ENCODE results near the gene ANXA4.
"Not testable (repeated sequence)": the region's sequence is repeated elsewhere in the genome, so short reads cannot be mapped to it uniquely, and the experiment has no call there.

Gene ANXA4

DNA sequence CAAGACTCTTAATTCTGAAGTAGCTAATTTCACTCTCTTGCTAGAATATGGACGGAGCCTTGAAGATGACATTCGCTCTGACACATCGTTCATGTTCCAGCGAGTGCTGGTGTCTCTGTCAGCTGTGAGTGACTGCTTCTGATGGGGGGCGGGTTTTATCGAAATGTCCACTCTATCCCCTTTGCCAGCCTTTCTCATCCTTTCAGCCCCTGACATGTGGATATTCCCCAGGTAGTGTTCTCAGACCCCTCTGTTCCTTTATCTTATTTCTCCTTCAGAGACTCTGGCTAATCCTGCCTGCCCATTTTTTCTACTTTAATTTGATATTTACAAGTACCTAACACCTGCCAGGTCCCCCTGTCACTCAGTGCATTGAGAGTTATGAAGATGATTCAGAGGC, 68.6 kb downstream of the ANXA4 start:
- DNase-seq (ENCODE audit: low read depth), result no peak

- no peak for DNase-seq (ENCODE audit: low read depth)
Measured at GRCh38 chr2:69811018-69811417, 69.1 kb downstream of the ANXA4 start.

- no peak for DNase-seq (ENCODE audit: low read depth)
Measured at GRCh38 chr2:69811591-69811990, 69.7 kb downstream of the ANXA4 start.

- no peak for DNase-seq (ENCODE audit: low read depth)
Measured at GRCh38 chr2:69815717-69816116, 73.8 kb downstream of the ANXA4 start.

GRCh38 chr2:69816923-69817542, 75.1 kb downstream of the ANXA4 start:
- DNase-seq (ENCODE audit: low read depth), result peak; percentile 54

DNA sequence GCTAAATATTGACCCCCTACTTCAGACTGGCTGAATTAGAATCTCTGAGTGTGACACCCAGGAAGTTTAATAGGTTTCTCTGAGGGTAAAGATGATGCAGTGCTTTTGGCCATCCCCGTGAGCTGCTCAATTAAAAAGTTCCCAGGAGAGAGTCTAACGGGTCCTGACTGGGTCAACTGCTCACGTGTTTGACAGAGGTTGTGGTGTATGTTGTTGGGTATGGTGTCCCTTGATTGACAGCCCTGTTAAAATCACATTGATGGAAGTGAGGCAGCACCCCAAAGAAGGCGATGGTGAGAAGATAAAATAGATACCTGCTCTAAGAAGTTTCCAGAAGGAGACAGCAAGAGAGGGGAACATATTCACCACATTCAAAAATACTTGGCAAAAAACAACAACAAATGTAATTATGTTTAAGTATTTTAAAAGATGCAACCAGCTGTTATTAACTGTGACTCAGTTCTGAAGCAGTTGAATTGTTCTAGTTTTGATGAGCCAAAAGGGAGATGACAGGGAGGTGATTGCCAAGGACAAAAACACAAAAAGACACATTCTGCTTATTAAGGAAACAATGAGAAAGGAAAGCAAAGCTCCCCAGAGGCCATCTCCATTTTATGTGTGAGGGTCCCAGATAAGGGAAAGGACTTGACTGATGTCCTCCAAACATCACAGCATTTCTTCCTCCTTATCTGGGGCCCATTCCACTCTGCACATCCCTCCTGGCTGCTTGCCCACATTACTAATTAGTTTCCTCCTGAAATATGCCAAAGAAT, 76.0 kb downstream of the ANXA4 start:
- DNase-seq (ENCODE audit: low read depth), result no peak

DNA sequence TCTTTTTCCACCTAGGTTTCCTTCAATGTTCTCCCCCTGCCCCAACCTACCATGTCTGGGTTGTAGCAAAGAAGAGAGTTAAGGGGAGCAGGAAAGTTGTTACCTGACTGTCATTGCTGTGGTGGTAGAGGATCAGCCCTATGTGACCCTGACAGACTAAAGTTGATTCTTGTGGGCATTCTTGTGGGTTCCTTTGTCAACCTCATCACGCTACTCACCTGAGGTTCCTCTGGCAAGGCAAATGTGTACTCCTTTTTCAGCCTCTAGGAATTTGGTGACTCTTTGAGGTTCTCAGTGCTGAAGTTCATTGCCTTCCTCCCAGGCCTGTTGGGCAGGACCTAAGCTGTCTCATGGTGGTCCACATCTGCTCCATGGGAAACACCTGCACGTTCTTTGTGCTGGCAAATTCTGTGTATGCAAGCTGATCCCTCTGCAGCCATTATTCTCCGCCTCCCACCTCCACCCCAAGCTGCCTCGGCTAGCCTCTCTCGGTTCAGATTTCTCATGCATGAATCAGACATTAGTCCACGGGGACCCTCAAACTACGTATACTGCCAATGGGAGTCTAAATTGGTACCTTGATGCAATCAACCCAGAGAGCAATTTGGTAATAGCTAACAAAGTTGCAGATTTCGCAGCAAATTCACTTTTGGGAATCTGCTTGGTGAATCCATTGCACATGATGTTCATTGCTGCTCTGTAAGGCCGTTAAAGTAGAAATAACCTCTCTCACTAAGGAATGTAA, 86.0 kb downstream of the ANXA4 start:
- no peak for DNase-seq (ENCODE audit: low read depth)

GRCh38 chr2:69828938-69829255, 87.0 kb downstream of the ANXA4 start:
- no peak for DNase-seq (ENCODE audit: low read depth)

DNA sequence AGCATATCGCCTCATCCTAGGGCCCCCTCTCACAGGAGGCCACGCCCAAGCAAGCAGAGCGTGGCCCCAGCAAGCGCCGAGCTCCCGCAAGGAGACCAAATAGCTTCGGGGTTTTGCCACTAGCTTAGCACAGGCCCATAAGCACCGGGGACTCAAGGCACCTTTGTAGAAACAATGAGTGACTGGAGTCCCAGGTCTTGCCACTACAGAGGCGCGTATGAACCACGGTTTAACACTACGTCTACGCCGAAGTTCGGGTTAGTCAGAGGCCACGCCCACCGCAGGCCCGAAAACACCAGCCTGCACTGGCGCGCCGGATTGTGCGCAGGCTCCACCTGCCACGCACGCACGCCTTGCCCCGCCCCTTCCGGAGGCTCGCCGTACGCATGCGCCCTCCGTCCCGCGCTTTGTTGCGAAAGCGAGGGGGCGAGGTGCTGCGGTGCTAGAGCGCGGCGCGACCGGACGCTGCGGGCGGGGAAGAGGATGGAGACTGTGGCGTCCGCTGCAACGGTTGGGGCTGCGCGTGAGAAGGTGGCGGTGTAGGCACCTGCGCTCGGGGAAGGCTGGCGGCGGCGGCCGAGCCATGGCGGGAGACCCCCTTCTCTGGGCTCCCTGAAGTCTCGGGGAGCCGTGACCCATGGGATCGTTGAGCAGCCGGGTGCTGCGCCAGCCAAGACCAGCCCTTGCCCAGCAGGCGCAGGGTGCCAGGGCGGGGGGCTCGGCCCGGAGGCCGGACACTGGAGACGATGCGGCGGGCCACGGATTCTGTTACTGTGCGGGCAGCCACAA, 87.5 kb downstream of the ANXA4 start, which contains the start of gene GMCL1:
Gene GMCL1, plus strand, starts transcription at position 405 of the 789 bp plus-strand sequence. Its CDS starts 233 bp downstream, at position 638.
- DNase-seq (ENCODE audit: low read depth), result peak; percentile 99

DNA sequence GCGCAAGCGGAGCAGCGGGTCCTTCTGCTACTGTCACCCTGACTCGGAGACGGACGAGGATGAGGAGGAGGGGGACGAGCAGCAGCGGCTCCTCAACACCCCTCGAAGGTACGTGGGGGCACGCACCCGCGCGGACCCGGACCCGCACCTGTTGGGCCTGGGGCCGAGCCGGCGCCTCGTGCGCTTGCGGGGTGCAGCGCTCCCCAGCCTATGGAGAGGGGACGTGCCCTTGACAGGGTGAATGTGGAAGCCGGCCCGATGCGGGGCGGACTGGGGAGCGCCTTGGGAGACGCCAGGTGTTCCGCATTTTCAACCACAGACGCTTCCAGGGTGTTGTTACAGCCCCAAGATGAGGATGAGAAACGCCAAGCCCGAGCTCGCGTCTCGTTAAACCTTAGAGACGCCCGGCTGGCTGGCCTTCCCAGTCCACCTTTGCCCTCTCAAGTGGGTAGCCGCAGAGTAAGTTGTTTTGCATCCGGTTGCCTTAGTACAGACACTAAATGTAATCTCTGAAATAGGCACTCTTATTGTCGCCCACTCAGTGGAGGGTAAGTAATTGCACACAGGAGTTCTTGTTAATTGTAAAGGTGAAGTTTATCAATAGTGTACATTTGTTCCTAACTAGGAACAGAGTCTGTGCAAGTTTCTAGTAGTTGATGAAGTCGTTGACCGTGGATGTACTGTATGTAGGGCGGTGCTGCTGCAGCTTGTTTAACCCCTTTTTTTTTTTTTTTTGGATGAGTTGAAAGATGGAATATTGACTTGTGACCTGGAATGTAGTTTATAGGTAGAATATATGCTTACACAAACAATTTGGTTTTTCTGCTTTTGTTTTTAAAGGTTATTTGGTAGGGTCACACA, 88.3 kb downstream of the ANXA4 start:
- DNase-seq (ENCODE audit: low read depth), result peak; percentile 25

GRCh38 chr2:69830906-69831241, 88.9 kb downstream of the ANXA4 start:
- not testable (repeated sequence) for DNase-seq (ENCODE audit: low read depth)

GRCh38 chr2:69831354-69831905, 89.5 kb downstream of the ANXA4 start:
- no peak for DNase-seq (ENCODE audit: low read depth)

GRCh38 chr2:69833752-69834151, 91.8 kb downstream of the ANXA4 start:
- DNase-seq (ENCODE audit: low read depth), result no peak

DNA sequence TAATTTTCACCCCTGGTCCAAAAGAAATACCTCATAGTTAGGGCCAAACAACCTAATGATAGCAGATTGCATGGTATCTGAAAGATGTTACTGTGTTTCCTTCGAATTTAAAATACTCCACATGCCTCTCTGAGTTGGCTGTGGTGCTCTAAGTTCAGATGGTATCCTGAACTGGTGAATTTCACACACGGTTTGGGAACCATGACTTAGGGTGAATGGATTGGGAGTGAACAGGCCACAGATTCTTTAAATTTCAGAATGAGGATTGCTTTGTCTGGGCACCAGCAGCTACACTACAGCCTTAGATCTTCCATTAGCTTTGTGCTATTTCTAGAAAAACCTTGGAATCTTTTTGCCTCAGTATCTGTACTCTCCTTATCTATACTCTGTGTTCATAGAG, 93.7 kb downstream of the ANXA4 start:
- no peak for DNase-seq (ENCODE audit: low read depth)

- DNase-seq (ENCODE audit: low read depth), result no peak
Measured at GRCh38 chr2:69836316-69836715, 94.4 kb downstream of the ANXA4 start.

DNA sequence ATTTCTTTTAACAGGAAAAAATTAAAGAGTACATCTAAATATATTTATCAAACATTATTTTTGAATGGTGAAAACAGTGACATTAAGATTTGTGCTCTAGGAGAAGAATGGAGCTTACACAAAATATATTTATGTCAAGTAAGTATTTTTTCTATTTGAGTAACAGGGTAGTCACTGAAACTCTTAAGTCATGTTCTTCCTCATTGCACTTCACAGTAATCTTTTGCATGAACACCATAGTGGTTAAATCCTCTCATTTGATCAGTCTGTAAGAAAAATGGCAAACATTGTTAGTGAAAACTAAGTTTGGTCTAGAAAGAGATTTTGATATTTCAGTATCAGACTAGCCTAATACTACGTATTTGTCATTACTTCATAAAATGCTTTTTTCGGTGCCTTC, 95.6 kb downstream of the ANXA4 start:
- no peak for DNase-seq (ENCODE audit: low read depth)

- DNase-seq (ENCODE audit: low read depth), result no peak
Measured at GRCh38 chr2:69843993-69844392, 102.1 kb downstream of the ANXA4 start.

DNA sequence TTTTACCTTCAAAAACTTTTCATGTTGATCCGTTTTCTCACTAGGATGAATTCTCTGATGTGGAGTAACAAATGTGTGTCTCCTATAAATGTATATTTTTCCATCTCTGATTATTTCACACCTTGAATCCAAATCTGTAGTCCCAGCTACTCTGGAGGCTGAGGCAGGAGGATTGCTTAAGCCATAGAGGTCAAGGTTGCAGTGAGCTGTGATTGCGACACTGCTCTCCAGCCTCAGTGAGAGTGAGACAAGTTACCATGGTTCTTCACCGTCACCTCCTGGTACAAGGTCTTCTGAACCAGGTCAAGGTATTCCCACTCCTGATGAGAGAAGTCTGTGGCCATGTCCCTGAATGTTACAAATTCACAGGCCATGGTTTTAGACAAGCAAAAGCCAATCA, 102.6 kb downstream of the ANXA4 start:
- no peak for DNase-seq (ENCODE audit: low read depth)

DNA sequence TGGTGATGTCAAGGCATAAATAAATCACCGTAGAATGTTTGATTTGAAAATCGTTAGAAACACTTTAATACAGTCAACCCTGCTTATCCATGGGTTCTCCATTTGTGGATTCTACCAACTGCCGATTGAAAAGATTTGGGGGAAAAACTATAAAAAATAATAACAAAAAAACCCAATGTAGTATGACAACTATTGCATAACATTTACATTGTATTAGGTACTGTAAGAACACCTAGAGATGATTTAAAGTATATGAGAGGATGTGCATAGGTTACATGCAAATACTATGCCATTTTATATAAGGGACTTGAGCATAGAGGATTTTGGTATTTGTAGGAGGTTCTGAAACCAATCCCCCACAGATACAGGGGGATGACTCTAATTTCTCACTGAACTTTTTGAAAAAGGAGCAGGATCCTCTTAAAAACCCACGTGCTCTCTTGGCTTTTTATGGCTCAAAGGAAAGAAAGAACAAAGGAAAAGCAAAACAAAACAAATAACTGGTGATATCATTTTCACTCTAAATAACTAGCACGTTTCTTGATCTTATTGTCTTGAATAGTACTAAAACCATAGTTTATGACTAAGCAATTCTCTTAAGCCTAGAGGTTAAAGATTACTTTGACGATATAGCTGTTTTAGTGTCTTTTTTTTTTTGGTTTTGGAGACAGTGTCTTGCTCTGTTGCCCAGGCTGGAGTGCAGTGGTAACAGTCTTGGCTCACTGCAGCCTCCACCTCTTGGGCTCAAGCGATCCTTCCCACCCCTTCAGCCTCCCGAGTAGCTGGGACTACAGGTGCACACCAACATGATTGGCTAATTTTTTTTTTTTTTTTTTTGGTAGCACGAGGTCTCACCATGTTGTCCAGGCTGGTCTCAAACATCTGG, 104.5 kb downstream of the ANXA4 start:
- DNase-seq (ENCODE audit: low read depth), result no peak

Measured in activated T-cell treated with anti-CD3 and anti-CD28 coated beads for 48 hours (primary cell).